GM23248 (cell line): ENCODE measurements around the gene PLEKHG4.

ENCODE experiments used
- EZH2 ChIP-seq: fragments of 200-600 bp; sonication (generic); IDR thresholded peaks from 2 replicates; pipeline ENCODE4 v1.6.1; 2018; ENCODE audit warnings: antibody characterized with exemption, mild to moderate bottlenecking; ENCODE audit not compliant: insufficient read depth, poor library complexity, severe bottlenecking
- EZH2phosphoT487 ChIP-seq: fragments of 200-600 bp; sonication (generic); IDR thresholded peaks from 2 replicates; pipeline ENCODE4 v1.6.1; 2018; ENCODE audit warnings: antibody characterized with exemption, moderate library complexity, mild to moderate bottlenecking, low read depth; ENCODE audit not compliant: insufficient read depth

DNA sequence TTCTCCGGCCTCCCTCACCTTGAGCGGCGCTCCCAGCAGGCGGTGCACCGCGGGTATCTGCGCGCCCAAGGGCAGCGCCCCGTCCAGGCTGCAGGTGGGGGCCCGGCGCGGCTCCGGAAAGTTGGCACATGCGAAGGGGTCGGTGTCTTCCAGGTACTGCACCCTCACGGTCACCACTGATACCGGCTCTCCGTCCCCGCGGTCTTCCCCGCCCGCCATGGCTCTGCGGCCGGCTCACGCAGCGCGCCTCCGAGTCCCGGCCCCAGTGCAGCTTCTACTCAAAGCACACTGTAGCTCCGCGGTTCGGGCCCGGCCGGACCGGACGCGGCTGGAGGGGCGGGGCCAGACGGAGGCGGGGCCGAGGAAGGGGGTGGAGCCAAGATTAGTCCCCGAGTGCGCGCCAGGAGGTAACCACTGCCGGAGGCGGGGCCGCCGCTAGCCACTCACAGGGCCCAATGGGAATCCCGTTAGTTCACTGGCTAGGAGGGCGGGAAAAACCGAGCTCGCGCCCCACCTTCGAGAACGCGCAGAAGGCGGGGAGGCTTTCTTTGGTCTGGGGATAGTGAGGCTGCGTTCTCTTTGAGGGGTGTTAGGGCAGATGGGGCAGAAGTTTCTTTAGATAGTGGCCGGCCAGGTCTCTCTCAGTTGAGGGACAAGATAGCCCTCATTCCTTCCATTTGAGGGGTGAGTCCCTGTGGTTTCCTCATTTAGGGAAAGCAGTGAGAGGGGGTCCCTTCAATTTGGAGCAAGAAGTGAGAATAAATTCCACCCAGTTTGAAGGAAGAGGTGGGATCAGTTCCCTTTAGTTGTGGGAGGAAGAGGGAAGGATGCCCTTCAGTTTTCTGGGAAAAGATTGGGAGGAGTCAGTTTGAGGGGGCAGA is 31.9 kb upstream of the PLEKHG4 start, which contains the start of gene FHOD1:
- TF ChIP-seq EZH2 (no peak), EZH2phosphoT487 (no peak)
